Fibroblast of lung (primary cell): ENCODE measurements around the gene CDH12.

Source experiments
- CTCF ChIP-seq, 2 donors: IDR thresholded peaks in 1 of 2; conservative IDR thresholded peaks in 1 of 2; 1 replicate in 1 of 2; 2 replicates in 1 of 2; pipeline ENCODE4 v1.5.1; 2011 to 2012; ENCODE audit warnings: low read length in 2 of 2, control low read depth in 1 of 2, inconsistent platforms in 1 of 2, low read depth in 1 of 2, mild to moderate bottlenecking in 1 of 2
- EZH2 ChIP-seq: IDR thresholded peaks from 2 replicates; pipeline ENCODE4 v1.5.1; 2012; ENCODE audit warnings: low read length, control low read depth, mild to moderate bottlenecking; ENCODE audit errors: missing control alignments

GRCh38 chr5:22577711-22578110 lies 275.4 kb downstream of the CDH12 start:
- no peak for TF ChIP-seq EZH2
- TF ChIP-seq CTCF (conservative IDR thresholded peaks at IDR 0.05 in 1 of 2, IDR thresholded peaks at IDR 0.05 in 1 of 2; ENCODE audit: low read depth in 1 of 2, low read length in 2 of 2) = no peak
